GM21381 (cell line): Measurements from ENCODE around the gene AKR1C3.
"Not testable (repeated sequence)": the region's sequence is repeated elsewhere in the genome, so short reads cannot be mapped to it uniquely, and the experiment has no call there.

Experiments used
- ATAC-seq: cut with Tn5 transposase; IDR thresholded peaks from one replicate; pipeline ENCODE4 v1.9.1; 2021; ENCODE audit warnings: mild to moderate bottlenecking, moderate library complexity; ENCODE audit not compliant: unreplicated experiment

The AKR1C3 gene

DNA sequence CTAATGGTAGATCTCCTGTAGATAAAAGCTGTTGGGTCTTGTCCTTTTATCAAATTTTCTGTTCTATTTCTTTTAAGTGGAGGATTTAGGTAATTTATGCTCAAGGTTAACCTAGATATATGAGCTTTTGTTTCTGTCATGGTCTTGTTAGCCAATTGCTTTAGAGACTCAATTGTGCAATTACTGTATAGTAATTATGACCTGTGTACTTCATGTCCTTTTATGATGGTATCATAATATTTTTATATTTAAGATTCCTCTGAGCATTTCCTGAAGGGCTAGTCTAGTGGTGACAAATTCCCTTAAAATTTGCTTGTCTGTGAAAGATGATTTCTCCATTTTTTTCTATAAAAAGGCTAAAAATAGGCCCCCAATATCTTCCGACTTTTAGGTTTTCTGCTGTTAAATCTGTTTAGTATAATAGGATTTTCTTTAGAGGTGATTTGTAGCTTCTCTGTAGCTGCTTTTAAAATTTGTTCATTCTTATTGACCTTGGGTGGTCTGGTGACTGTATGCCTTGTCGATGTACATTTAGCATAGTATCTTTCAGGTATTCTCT, 5.4 kb upstream of the AKR1C3 start:
- no peak for ATAC-seq

DNA sequence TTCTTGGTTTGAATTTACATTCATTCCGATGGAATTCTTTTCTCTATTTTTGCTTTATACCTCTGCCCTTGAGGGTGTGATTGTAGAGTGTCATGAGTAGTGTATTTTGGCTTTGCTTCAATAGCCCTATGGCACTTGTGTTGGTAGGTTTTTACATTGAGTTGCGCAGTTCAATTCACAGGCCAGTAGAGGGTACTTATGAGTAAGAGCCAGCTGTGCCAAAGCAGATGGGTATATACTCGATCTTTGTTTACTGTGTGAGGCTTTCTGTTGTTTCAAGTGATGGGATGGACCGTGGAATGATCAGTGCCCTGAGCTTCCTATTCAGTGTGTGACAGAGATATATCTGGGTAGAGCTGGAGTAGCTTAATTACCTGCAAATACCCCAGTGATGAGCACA, 4.3 kb upstream of the AKR1C3 start:
- no peak for ATAC-seq

DNA sequence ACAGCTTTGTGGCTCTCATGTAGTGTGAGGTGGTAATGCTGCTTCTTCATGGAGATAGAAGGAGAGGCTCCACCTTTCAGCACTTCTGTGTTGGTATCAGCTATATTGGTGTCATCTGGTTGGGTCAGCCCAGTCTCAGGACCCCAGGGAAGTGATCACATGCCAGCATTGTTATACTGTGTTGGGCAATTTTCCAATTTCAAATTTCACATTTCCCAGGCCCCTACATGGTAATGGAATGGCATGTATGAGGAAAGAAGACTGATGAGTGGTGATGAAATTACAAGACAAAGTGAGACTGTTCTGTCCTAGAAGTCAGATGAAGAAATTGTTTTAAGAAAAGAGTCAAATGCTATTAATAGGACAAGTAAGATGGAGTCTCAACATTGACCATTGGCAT, 3.7 kb upstream of the AKR1C3 start:
- no peak for ATAC-seq

DNA sequence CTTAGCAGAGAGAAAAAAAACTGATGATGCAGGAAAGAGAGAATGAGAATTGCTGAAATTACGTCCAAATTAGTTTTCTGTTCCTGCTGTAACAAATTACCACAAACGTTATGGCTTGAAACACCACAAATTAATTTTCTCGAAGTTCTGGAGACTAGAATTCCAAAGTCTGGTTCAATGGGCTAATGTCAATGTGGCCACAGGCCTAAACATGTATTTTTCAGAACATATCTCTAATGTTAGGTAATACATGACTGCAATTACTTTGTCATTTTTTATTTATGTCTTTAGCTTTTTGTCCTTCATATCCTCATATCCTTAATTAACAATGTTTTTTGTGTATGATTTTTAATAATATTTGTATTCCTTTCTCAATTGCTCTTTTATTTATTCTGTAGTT, 3.0 kb upstream of the AKR1C3 start:
- no peak for ATAC-seq

DNA sequence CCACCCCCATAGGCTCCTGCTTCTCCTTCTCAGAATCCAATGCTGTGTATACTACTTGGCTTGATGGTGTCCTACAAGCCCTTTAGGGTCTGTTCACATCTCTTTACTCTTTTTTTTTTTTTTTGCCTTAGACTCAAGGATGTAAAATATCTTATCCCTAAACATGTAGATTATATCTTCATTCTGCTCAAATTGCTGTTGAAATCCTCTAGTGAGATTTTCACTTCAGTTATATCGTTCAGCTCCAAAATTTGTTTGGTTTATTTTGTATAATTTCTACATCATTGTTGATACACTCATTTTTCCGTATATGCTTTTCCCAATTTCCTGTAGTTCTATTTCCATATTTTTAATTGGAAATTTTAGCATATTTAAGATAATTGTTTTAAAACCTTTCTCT, 1.8 kb upstream of the AKR1C3 start:
- ATAC-seq = no peak

DNA sequence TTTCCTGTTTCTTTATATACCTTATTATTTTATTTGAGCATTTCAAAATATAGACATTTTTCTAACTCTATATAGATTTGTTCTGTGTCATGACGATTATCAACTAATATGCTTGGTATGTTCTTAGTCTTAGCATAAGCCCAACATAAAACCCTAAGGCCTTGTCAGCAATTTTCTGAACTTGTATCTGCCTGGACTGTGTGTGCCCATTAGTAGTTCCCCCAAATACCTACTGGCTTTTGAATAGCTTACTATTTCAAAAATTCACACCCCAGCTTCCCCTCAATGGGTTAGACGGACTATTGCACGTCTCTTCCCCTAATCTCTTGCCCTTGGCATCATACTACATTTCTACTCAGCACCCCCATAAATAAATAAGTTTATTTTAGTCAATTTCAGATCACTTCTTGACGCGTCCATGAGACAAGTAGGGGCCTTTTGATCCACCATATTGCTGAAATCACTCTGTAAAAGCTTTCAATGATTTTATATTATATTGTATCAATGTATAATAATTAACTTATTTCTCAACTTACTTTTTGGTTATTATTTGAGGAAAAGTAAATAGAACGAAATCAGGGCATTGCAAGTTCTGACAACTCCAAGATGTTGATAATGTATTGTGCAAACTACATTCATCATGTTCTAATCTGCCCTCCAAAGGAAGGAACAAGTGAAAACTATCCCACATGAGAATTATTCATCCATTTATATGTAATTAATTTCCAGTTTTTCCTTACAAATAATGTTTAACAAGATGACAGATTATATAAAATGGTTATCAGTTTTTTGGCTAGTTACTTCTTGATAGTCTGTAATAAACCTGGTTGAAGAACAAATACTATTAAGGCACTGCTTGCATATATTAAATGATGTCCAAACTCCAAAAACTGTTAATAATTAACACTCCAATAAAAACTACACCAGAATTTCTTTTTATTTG, 1.1 kb upstream of the AKR1C3 start:
- no peak for ATAC-seq

DNA sequence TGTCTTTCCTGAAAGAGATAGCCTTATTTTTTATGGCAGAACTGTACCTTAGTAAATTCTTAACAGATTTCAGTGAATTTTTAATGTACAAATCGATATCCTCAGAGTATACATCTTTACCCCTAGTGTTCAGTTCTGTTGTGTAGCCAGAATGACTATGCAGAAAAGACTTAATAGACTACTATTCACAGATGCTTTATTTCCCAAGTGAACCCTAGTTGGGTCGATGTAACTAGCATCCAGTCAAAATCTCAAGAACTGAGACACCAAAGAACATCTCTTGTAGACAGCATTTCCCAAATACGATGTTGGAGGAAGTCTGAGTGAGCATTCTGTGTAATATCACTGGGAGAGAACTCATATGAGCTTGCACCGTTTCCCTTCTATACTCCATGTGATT, 1.5 kb downstream of the AKR1C3 start:
- ATAC-seq = no peak

DNA sequence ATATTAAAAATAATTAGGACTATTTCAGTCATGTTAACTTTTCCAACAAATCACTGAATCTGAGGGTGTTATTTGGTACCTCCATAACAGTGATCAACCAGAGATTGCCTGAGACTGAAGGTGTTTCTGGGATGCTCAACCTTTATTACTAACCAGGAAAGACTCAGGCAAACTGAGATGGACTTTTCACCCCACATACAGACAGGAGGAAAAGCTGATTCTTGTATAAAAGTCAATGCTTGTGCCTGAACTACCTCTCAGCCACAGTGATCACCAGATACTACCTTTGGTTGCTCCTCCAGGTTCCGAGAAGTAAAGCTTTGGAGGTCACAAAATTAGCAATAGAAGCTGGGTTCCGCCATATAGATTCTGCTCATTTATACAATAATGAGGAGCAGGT, 1.9 kb downstream of the AKR1C3 start:
- no peak for ATAC-seq

DNA sequence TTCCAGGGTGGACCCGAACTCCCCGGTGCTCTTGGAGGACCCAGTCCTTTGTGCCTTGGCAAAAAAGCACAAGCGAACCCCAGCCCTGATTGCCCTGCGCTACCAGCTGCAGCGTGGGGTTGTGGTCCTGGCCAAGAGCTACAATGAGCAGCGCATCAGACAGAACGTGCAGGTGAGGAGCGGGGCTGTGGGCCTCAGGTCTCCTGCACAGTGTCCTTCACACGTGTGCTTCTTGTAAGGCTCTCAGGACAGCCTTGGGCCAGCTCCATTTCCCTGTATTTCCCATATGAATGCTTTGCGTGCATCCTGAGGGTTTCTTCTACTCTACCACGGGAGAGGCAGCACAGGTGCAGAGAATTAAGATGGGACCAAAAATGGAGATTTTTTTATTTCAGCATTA, 8.3 kb downstream of the AKR1C3 start:
- ATAC-seq = not testable (repeated sequence)

DNA sequence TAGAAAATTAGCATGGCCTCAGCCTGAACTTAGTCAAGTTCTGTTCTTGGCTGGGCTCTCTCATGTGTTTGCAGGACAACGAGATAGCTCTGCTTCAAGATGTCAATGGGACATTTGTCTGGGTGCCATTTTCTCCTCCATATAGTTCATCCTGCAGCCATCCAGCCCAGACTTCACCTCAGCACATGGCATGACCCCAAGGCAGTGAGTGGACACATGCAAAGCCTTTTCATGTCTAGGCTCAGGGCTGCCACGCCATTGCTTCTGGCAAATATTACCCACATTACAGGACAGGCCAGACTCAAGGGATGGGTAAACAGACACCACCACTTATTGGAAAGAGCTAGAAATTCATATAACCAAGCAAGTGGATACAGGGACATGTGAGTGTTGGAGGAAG, 9.3 kb downstream of the AKR1C3 start:
- ATAC-seq = no peak

DNA sequence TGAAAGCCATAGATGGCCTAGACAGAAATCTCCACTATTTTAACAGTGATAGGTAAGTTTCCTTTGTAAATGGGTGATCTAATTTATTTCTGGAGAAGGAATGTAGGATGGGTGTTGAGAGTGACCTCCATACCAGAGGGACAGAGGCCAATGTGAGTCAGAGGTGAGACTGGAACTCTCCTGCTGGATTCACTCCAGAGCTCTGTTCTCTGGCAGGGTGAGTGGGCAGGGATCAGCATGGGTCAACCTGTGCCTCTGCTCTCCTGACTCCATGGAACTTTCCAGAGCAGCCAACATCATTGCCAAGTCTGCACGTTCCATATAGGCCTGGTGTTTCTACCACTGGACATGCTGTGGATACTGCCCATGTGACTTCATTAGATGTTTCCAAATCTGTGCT, 11.4 kb downstream of the AKR1C3 start:
- no peak for ATAC-seq

DNA sequence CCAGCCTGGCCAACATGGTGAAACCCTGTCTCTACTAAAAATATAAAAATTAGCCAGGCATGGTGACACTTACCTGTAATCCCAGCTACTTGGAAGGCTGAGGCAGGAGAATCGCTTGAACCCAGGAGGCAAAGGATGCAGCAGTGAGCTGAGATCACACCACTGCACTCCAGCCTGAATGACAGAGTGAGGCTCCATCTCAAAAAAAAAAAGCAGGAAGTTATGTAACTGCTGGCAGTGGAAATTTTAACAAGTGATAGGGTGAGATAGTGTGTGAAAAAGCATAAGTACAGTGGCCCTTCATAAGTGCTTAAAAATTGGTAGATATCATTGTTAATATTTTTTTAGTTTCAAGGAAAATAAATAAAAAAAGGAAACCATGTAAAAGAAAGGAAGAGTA, 12.3 kb downstream of the AKR1C3 start:
- no peak for ATAC-seq

DNA sequence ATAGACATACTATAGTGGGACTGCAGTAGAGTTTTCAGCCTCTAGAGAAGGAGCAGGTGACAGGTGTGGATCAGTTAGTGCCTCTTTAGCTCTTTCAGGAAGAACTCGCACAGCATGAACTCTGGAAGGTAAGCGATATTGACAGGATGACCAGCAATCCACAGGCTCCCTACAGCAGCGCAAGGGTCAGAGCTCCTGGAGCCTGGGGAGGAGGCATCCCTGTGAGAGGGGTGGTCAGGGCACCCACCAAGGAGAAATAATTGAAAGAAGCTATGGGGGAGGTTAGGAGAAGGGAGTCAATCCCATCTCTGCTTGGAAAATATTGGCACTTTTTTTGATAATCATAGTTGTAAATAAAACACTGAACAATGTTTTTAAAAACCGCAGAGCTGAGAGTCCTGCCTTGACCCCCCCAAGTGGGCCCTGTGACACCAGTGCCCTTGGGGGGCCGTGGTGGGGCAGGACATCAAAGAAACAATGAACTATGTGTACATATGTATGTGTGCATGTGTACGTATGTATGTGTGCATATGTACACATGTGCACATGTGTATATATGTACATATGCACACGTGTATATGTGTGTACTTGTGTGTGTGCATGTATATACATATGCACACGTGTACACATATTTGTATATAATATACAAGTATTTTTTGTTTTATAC, 13.8 kb downstream of the AKR1C3 start:
- no peak for ATAC-seq

DNA sequence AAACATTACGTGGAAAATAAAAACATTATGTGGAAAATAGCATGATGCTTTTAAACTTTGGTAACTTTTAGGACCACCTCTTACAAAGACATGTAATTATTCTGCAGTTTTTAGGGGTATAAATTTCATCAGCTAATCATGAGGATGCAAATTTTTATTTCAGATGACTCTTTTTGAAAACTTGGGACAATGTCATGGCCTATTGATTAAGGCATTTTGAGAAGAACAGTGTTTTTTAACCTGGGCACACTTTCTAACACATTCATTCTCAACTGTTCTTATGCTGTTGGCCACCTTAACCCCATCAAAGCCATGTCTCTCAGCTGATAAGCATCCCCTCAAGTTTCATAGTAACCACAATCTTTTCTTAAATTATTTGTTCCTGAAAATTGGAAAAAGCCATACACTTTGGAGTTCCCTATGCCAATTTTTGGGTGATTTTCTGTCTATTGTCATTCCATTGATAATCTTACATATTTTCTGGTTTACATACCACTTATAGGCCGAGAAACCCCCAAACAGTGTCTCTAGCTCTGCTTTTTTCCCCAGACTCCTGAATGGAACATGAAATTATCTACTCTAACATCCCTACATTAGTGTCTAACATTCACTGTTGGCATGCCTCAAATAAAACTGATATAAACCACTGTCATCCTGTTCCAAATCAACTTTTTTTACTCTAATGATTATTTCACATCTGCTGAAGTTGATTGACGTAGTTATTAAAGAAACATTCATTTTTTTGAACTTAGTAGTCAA, 14.6 kb downstream of the AKR1C3 start:
- no peak for ATAC-seq

DNA sequence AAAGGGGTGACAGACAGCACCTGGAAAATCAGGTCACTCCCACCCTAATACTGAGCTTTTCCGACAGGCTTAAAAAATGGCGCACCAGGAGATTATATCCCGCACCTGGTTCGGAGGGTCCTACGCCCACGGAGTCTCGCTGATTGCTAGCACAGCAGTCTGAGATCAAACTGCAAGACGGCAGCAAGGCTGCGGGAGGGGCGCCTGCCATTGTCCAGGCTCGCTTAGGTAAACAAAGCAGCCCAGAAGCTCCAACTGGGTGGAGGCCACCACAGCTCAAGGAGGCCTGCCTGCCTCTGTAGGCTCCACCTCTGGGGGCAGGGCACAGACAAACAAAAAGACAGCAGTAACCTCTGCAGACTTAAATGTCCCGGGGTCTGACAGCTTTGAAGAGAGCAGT, 15.6 kb downstream of the AKR1C3 start:
- ATAC-seq = not testable (repeated sequence)

DNA sequence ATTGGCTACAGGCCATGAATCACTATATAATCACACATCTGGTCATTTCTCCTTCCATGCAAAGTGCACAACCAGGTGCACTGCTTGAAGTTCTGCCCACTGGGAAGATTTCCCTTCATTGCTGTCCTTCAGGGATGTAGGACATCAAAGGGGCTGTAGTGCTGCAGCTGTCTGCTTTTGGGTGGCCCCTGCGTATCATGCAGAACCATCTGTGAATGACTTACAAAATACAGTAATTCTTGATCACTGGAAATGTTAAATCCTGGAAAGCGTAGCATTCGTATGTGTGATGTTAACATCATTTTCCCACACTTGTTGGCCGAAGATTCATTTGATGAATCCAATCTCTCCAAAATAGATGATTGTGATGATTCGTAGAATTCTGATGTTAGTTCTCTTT, 22.4 kb downstream of the AKR1C3 start:
- no peak for ATAC-seq

DNA sequence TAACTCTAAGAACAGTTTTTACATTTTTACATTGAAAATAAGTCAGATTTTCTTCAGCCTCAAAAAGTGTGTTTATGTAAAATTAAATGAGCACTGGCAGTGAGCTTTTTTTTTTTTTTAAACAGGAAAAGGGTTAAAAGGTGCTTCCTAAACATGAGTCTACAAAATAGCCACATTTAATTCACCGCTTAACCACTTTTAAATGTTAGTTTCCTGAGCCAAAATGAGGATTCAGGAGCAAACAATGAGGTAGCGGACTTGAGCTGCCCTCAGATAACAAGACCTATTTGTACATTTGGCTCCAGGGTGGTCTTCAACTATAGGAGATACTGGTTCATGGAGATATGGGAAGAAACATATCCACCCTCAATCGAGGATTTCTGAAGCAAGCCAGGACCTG, 22.8 kb downstream of the AKR1C3 start:
- no peak for ATAC-seq

DNA sequence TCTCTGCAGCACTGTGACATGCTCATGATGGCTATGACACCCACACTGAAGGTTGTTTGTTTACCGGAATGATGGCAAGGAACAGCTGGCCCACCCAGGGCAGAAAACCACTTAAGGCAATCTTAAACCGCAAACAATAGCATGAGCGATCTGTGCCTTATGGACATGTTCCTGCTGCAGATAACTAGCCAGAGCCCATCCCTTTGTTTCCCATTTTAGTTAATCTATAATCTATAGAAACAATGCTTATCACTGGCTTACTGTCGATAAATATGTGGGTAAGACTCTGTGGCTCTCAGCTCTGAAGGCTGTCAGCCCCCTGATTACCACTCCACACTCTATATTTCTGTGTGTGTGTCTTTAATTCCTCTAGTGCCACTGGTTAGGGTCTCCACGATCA, 25.8 kb downstream of the AKR1C3 start:
- not testable (repeated sequence) for ATAC-seq

DNA sequence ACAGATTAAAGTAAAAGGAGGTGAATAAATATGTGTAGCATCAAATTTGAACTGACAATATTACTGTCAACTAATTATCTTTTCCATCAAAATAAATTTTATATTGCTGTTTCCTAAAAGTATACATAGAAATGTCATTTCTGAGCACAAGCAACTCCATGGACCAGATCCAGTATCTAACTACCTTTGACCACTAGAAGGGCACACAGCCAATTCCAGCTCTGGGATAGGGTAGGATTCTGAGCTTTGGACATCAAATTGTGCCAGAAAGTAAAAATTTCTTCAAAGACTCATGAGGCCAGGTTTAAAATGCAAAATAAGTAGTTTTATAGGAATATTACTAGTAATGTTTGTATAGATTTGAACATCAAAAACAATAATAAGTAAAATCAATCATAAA, 29.7 kb downstream of the AKR1C3 start:
- ATAC-seq = no peak

DNA sequence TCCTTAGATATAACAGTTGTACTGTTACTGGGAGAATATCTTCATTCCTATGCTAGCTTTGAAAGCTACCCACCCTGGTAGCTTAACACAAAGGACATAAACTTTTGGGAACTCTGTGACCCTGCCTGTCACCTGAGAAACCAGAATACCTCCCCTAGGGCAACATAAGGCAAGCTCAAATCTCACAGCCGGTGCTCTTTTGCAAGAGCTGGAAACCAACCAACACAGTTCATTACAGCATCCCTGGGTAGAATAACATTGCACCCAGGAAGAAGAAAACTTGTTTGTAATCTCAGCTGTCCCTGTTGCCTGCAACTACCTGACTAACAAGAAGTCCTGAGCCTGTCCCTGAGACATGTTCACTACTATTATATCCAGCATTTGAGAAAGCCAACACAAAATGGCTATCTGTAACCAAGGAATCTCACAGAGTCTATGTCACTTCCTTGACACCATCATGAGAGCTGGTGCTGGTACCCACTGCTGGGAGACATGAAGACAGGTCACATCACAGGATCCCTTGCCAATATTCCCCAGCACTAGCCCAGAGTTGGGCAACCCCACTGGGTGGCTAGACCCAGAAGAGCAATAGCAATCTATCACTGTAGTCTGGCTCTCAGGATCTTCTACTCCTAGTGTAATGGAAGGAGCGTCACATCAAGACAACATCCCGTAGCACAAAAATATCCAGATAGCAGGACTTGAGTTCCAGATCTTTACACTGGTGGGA, 31.3 kb downstream of the AKR1C3 start:
- ATAC-seq = no peak

DNA sequence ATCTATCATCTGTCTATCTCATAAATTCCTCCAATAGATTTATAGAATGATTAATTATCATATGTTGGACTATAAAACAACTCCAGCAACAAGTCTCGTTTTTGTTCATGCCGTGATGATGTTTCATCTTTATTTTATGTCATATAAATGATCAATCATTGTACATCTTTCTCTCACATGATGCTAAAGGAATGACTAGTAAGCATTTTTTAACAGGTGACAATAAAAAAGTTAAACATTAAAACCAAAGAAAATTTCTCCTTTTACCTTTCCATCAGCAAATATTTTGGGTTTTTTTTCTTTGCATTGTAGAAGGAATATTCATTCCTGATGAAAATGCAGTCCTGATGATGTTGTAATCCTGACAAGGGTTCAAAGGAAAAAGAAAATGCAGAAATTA, 41.4 kb downstream of the AKR1C3 start:
- ATAC-seq = no peak
